Left ventricle myocardium inferior (tissue), 1 donor: ENCODE results near the gene AIG1. TPM values are rescaled to one million over a fixed set of nuclear protein-coding genes. Genes with fewer than 3 reads are reported as not detected.

Source experiments
- DNase-seq: peaks from one replicate; pipeline ENCODE4 v3.0.0-alpha.2; 2020
- H3K27ac ChIP-seq: fragments of 200-600 bp; replicated peaks from 2 replicates; pipeline ENCODE4 v1.8.0; 2021
- H3K27me3 ChIP-seq: fragments of 200-600 bp; 2 replicates; pipeline ENCODE4 v1.8.0; 2021; ENCODE audit warnings: low read depth
- H3K36me3 ChIP-seq: fragments of 200-600 bp; 2 replicates; pipeline ENCODE4 v1.8.0; 2021
- H3K4me1 ChIP-seq: fragments of 200-600 bp; 2 replicates; pipeline ENCODE4 v1.8.0; 2021
- H3K4me3 ChIP-seq: fragments of 200-600 bp; 2 replicates; pipeline ENCODE4 v1.8.0; 2021; ENCODE audit warnings: mild to moderate bottlenecking, moderate library complexity
- H3K9me3 ChIP-seq: fragments of 200-600 bp; replicated peaks from 2 replicates; pipeline ENCODE4 v1.8.0; 2021
- CTCF ChIP-seq: fragments of 200-600 bp; IDR thresholded peaks from 2 replicates; pipeline ENCODE4 v1.8.0; 2021; ENCODE audit warnings: antibody characterized with exemption, mild to moderate bottlenecking, borderline replicate concordance
- intact Hi-C: fragments of 100-400 bp; cut with micrococcal nuclease; formaldehyde crosslinking; loops from one replicate; pipeline ENCODE4 v1.11.0; 2022
- total RNA-seq: library from RNA; stranded (reverse); fragmentation: NEBNext Ultra II Directional; extraction: Animal tissue kit (Norgen Biotek cat#: 25700); gene quantifications from one replicate; pipeline ENCODE4 v1.2.1, GENCODE V29; 2021
- donor health status: DM: no; HTN: yes; CAD: no; lungs with severe emphysema.

Gene AIG1
- total RNA-seq, 1 donor from 2014 or later, result 76.5 TPM

- H3K27me3 ChIP-seq, result no peaks in the 10 kb centered on the region
- no peaks in the 10 kb centered on the region for H3K4me1 ChIP-seq
- intact Hi-C loops, result no loop called here
- H3K9me3 ChIP-seq, result no peaks in the 10 kb centered on the region
- H3K4me3 ChIP-seq, result no peak overlapping the region
- no peak for TF ChIP-seq CTCF
- H3K27ac ChIP-seq, result no peak overlapping the region
- DNase-seq, result no peak
- no peaks in the 10 kb centered on the region for H3K36me3 ChIP-seq
Observed at GRCh38 chr6:143260857-143261256, 200.2 kb downstream of the AIG1 start.

- intact Hi-C loops, result no loop called here
- H3K36me3 ChIP-seq, result no peaks in the 10 kb centered on the region
- H3K4me1 ChIP-seq, result no peaks in the 10 kb centered on the region
- H3K27me3 ChIP-seq, result no peaks in the 10 kb centered on the region
- no peak overlapping the region for H3K4me3 ChIP-seq
- TF ChIP-seq CTCF, result no peak
- H3K9me3 ChIP-seq, result no peaks in the 10 kb centered on the region
- H3K27ac ChIP-seq, result no peak overlapping the region
- no peak for DNase-seq
Observed at GRCh38 chr6:143261899-143262436, 201.3 kb downstream of the AIG1 start.

GRCh38 chr6:143262859-143263258, 202.2 kb downstream of the AIG1 start:
- Histone ChIP-seq H3K36me3 (no peaks in the 10 kb centered on the region), H3K27me3 (no peaks in the 10 kb centered on the region), H3K27ac (no peak overlapping the region), H3K4me1 (peaks cover 3% of the 10 kb centered on the region), H3K9me3 (no peaks in the 10 kb centered on the region), H3K4me3 (no peak overlapping the region)
- no peak for TF ChIP-seq CTCF
- intact Hi-C loops, result no loop called here
- no peak for DNase-seq

- H3K27me3 ChIP-seq, result no peaks in the 10 kb centered on the region
- H3K27ac ChIP-seq, result no peak overlapping the region
- no peaks in the 10 kb centered on the region for H3K9me3 ChIP-seq
- intact Hi-C loops, result no loop called here
- no peak overlapping the region for H3K4me3 ChIP-seq
- no peak for DNase-seq
- peaks cover 14% of the 10 kb centered on the region for H3K4me1 ChIP-seq
- H3K36me3 ChIP-seq, result no peaks in the 10 kb centered on the region
- no peak for TF ChIP-seq CTCF
Observed at GRCh38 chr6:143264379-143264778, 203.7 kb downstream of the AIG1 start.

- no peaks in the 10 kb centered on the region for H3K9me3 ChIP-seq
- no peak overlapping the region for H3K27ac ChIP-seq
- DNase-seq, result no peak
- H3K4me1 ChIP-seq, result peaks cover 14% of the 10 kb centered on the region
- no peak for TF ChIP-seq CTCF
- no peaks in the 10 kb centered on the region for H3K27me3 ChIP-seq
- no peak overlapping the region for H3K4me3 ChIP-seq
- intact Hi-C loops, result no loop called here
- H3K36me3 ChIP-seq, result no peaks in the 10 kb centered on the region
Observed at GRCh38 chr6:143264986-143265764, 204.5 kb downstream of the AIG1 start.
